ENCODE data around the gene GATAD2B.
A peak's percentile ranks its signal among the peaks of the same experiment; 100 is the strongest.
"Not testable (repeated sequence)": the region's sequence is repeated elsewhere in the genome, so short reads cannot be mapped to it uniquely, and the experiment has no call there.

Gene GATAD2B

DNA sequence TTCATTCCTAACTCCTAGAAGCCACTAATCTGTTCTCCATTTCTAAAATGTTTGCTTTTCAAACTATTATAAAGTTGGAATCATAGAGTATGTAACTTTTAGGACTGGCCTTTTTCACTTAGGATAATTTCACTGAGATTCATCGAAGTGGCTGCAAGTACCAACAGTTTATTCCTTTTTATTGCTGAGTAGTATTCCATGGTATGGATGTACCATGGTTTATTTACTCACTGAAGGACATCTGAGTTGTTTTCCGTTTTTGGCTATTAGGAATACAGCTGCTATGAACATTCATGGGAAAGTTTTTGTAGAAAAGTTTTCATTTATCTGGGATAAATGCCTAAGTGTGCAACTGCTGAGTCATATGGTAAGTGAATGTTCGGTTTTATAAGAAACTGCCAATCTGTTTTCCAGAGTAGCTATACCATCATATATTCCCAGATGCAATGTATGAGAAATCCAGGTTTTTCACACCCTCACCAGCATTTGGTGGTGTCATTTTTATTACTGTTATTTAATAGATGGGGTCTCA, 81.2 kb downstream of the GATAD2B start:
- in situ Hi-C loops (cut with HindIII; ENCODE audit: low pct_ligation_motif_present, low sequenced_read_pairs): no loop called here
- Histone ChIP-seq H3K4me3 (ENCODE audit: low read depth, low read length) (no peak overlapping the region), H3K27ac (peak overlapping the region; percentile 52), H3K27me3 (replicated peaks) (no peaks in the 10 kb centered on the region), H3K36me3 (replicated peaks) (no peaks in the 10 kb centered on the region)
- TF ChIP-seq, protein P1, sequence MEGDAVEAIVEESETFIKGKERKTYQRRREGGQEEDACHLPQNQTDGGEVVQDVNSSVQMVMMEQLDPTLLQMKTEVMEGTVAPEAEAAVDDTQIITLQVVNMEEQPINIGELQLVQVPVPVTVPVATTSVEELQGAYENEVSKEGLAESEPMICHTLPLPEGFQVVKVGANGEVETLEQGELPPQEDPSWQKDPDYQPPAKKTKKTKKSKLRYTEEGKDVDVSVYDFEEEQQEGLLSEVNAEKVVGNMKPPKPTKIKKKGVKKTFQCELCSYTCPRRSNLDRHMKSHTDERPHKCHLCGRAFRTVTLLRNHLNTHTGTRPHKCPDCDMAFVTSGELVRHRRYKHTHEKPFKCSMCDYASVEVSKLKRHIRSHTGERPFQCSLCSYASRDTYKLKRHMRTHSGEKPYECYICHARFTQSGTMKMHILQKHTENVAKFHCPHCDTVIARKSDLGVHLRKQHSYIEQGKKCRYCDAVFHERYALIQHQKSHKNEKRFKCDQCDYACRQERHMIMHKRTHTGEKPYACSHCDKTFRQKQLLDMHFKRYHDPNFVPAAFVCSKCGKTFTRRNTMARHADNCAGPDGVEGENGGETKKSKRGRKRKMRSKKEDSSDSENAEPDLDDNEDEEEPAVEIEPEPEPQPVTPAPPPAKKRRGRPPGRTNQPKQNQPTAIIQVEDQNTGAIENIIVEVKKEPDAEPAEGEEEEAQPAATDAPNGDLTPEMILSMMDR (IDR thresholded peaks at IDR 0.05; ENCODE audit: low read depth, low read length, missing control alignments): no peak
- DNase-seq: no peak

GRCh38 chr1:153840774-153841173, 82.0 kb downstream of the GATAD2B start:
- H3K36me3 ChIP-seq (replicated peaks); H3K27me3 ChIP-seq (replicated peaks); in situ Hi-C loops (cut with HindIII; ENCODE audit: low pct_ligation_motif_present, low sequenced_read_pairs); H3K27ac ChIP-seq; DNase-seq; H3K4me3 ChIP-seq (ENCODE audit: low read depth, low read length): not testable (repeated sequence)

DNA sequence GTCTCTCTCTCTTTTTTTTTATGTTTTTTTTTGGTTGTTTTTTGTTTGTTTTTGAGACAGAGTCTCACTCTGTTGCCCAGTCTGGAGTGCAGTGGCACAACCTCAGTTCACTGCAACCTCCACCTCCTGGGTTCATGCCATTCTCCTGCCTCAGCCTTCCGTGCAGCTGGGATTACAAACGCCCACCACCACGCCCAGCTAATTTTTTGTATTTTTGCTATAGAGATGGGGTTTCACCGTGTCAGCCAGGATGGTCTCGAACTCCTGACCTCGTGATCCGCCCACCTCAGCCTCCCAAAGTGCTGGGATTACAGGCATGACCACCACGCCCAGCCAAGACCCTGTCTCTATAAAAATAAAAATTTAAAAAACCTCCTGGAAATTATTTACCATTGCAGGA, 88.8 kb downstream of the GATAD2B start:
- H3K4me3 ChIP-seq (ENCODE audit: low read depth, low read length); H3K36me3 ChIP-seq (replicated peaks); DNase-seq; H3K27me3 ChIP-seq (replicated peaks); H3K27ac ChIP-seq; in situ Hi-C loops (cut with HindIII; ENCODE audit: low pct_ligation_motif_present, low sequenced_read_pairs): not testable (repeated sequence)

- no peak overlapping the region for H3K4me3 ChIP-seq (ENCODE audit: low read depth, low read length)
- H3K36me3 ChIP-seq (replicated peaks): no peaks in the 10 kb centered on the region
- in situ Hi-C loops (cut with HindIII; ENCODE audit: low pct_ligation_motif_present, low sequenced_read_pairs): no loop called here
- TF ChIP-seq, protein P1 (IDR thresholded peaks at IDR 0.05; ENCODE audit: low read depth, low read length, missing control alignments): no peak
- H3K27ac ChIP-seq: no peak overlapping the region
- no peak for DNase-seq
- no peaks in the 10 kb centered on the region for H3K27me3 ChIP-seq (replicated peaks)
These were observed 89.6 kb downstream of the GATAD2B start for GRCh38 chr1:153833171-153833570.

- Histone ChIP-seq H3K36me3 (replicated peaks) (peaks cover 8% of the 10 kb centered on the region), H3K4me3 (ENCODE audit: low read depth, low read length) (no peak overlapping the region), H3K27ac (no peak overlapping the region), H3K27me3 (replicated peaks) (no peaks in the 10 kb centered on the region)
- TF ChIP-seq, protein P1 (IDR thresholded peaks at IDR 0.05; ENCODE audit: low read depth, low read length, missing control alignments): no peak
- in situ Hi-C loops (cut with HindIII; ENCODE audit: low pct_ligation_motif_present, low sequenced_read_pairs): no loop called here
- no peak for DNase-seq
These were observed 90.5 kb downstream of the GATAD2B start for GRCh38 chr1:153832293-153832692.

DNA sequence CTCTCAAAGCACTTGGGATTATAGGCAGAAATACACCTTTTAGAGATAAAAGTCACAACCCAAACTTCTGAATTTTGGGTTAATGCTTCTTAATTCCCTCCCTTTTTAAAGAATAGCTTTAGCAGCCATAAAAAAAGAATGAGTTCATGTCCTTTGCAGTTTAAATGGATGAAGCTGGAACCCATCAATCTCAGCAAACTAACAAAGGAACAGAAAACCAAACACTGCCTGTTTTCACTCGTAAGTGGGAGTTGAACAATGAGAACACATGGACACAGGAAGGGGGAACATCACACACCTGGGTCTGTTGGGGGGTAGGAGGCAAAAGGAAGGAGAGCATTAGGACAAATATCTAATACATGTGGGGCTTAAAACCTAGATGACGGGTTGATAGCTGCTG, 91.7 kb downstream of the GATAD2B start:
- in situ Hi-C loops (cut with HindIII; ENCODE audit: low pct_ligation_motif_present, low sequenced_read_pairs): no loop called here
- Histone ChIP-seq H3K36me3 (replicated peaks) (peaks cover 9% of the 10 kb centered on the region), H3K4me3 (ENCODE audit: low read depth, low read length) (no peak overlapping the region), H3K27ac (no peak overlapping the region), H3K27me3 (replicated peaks) (no peaks in the 10 kb centered on the region)
- TF ChIP-seq, protein P1 (IDR thresholded peaks at IDR 0.05; ENCODE audit: low read depth, low read length, missing control alignments): no peak
- DNase-seq: no peak
